ENCODE measurements around the gene LRRC37A3. TPM values are rescaled to one million over a fixed set of nuclear protein-coding genes. Genes with fewer than 3 reads are reported as not detected.
"Not testable (repeated sequence)": the region's sequence is repeated elsewhere in the genome, so short reads cannot be mapped to it uniquely, and the experiment has no call there.

Gene LRRC37A3
- total RNA-seq = 1 to 10 TPM; 1.3 to 6.5 (median 4.1) TPM

- peak in 2 of 3 donors; percentile 79 to 93 for TF ChIP-seq CTCF (IDR thresholded peaks at IDR 0.05)
- peak; percentile 100 for ATAC-seq (ENCODE audit: low FRiP score)
Observed at GRCh38 chr17:64919289-64920025, at the start of gene LRRC37A3. Gene LRRC37A3 (minus strand): TSS chr17:64919478. CDS start chr17:64897257, 22,221 bp downstream.

GRCh38 chr17:64965873-64966287, 46.6 kb upstream of the LRRC37A3 start:
- not testable (repeated sequence) for DNase-seq (ENCODE audit: low spot score)
- ATAC-seq (ENCODE audit: low FRiP score) = peak; percentile 92

More at GRCh38 chr17:64919289-64920025, at the start of gene LRRC37A3:
- peak; percentile 100 for DNase-seq (ENCODE audit: low spot score)

GRCh38 chr17:64965256-64965872, 46.1 kb upstream of the LRRC37A3 start:
- not testable (repeated sequence) for ATAC-seq (ENCODE audit: low FRiP score); DNase-seq (ENCODE audit: low spot score)

- DNase-seq (ENCODE audit: low spot score) (no peak), ATAC-seq (ENCODE audit: low FRiP score) (no peak)
- no peak for TF ChIP-seq CTCF (IDR thresholded peaks at IDR 0.05)
Observed at GRCh38 chr17:64964796-64965195, 45.5 kb upstream of the LRRC37A3 start.

GRCh38 chr17:64963814-64964213, 44.5 kb upstream of the LRRC37A3 start:
- not testable (repeated sequence) for DNase-seq (ENCODE audit: low spot score); ATAC-seq (ENCODE audit: low FRiP score)

- DNase-seq (ENCODE audit: low spot score) = not testable (repeated sequence)
- peak; percentile 81 for ATAC-seq (ENCODE audit: low FRiP score)
- TF ChIP-seq CTCF (IDR thresholded peaks at IDR 0.05) = peak in 2 of 3 donors; percentile 4 to 35
Observed at GRCh38 chr17:64961563-64962378, 42.5 kb upstream of the LRRC37A3 start.

GRCh38 chr17:64951877-64952276, 32.6 kb upstream of the LRRC37A3 start:
- TF ChIP-seq CTCF (IDR thresholded peaks at IDR 0.05) = no peak
- no peak for DNase-seq (ENCODE audit: low spot score)
- ATAC-seq (ENCODE audit: low FRiP score) = no peak

GRCh38 chr17:64950871-64951270, 31.6 kb upstream of the LRRC37A3 start:
- ATAC-seq (ENCODE audit: low FRiP score) (no peak), DNase-seq (ENCODE audit: low spot score) (no peak)
- TF ChIP-seq CTCF (IDR thresholded peaks at IDR 0.05) = no peak

All from omental fat pad (tissue), 4 donors.